Activated gamma-delta T cell (primary cell): Measurements from ENCODE around the gene L2HGDH.
"Not testable (repeated sequence)": the region's sequence is repeated elsewhere in the genome, so short reads cannot be mapped to it uniquely, and the experiment has no call there.

Experiments
- DNase-seq: peaks from one replicate; lab custom pipeline; 2025; lab: John Stamatoyannopoulos, UW

L2HGDH gene

GRCh38 chr14:50339178-50339804 is 27.3 kb upstream of the L2HGDH start:
- DNase-seq = no peak

- no peak for DNase-seq
These were observed 26.6 kb upstream of the L2HGDH start for GRCh38 chr14:50338587-50338986.

GRCh38 chr14:50335989-50336824 is 24.2 kb upstream of the L2HGDH start:
- no peak for DNase-seq

- no peak for DNase-seq
These were observed 23.4 kb upstream of the L2HGDH start for GRCh38 chr14:50335389-50335788.

GRCh38 chr14:50334211-50334610 is 22.2 kb upstream of the L2HGDH start:
- no peak for DNase-seq

- DNase-seq = no peak
These were observed 21.0 kb upstream of the L2HGDH start for GRCh38 chr14:50333014-50333509.

GRCh38 chr14:50331596-50331995 is 19.6 kb upstream of the L2HGDH start:
- DNase-seq = no peak

GRCh38 chr14:50321009-50321660 is 9.1 kb upstream of the L2HGDH start:
- no peak for DNase-seq

- DNase-seq = no peak
These were observed 8.3 kb upstream of the L2HGDH start for GRCh38 chr14:50320283-50320682.

- DNase-seq = no peak
These were observed 7.7 kb upstream of the L2HGDH start for GRCh38 chr14:50319721-50320120.

- DNase-seq = no peak
These were observed 7.3 kb upstream of the L2HGDH start for GRCh38 chr14:50319293-50319692.

GRCh38 chr14:50318031-50318626 is 6.1 kb upstream of the L2HGDH start:
- no peak for DNase-seq

GRCh38 chr14:50314098-50314497 is 2.1 kb upstream of the L2HGDH start:
- DNase-seq = not testable (repeated sequence)

GRCh38 chr14:50312734-50313054 is 665 bp upstream of the L2HGDH start:
- no peak for DNase-seq

- no peak for DNase-seq
These were observed 575 bp downstream of the L2HGDH start for GRCh38 chr14:50311337-50311971.

GRCh38 chr14:50310445-50310844 is 1.6 kb downstream of the L2HGDH start:
- no peak for DNase-seq

GRCh38 chr14:50308363-50308915 is 3.6 kb downstream of the L2HGDH start:
- DNase-seq = no peak

GRCh38 chr14:50303744-50304471 is 8.1 kb downstream of the L2HGDH start:
- no peak for DNase-seq

GRCh38 chr14:50301914-50302313 is 10.1 kb downstream of the L2HGDH start:
- DNase-seq = no peak

- no peak for DNase-seq
These were observed 12.4 kb downstream of the L2HGDH start for GRCh38 chr14:50299585-50299984.

GRCh38 chr14:50290306-50290705 is 21.7 kb downstream of the L2HGDH start:
- DNase-seq = no peak
